Measurements from ENCODE around the gene PDE8A. TPM values are rescaled to one million over a fixed set of nuclear protein-coding genes. Genes with fewer than 3 reads are reported as not detected.

The PDE8A gene
- total RNA-seq, 6 experiments from 2014 or later, result 32.7 to 40.5 (median 37.4) TPM

GRCh38 chr15:85034276-85034675 lies 52.6 kb downstream of the PDE8A start:
- H3K9me3 ChIP-seq, result no peaks in the 10 kb centered on the region
- intact Hi-C loops (cut with DNase I), result no loop called here
- no peak for DNase-seq
- no peaks in the 10 kb centered on the region for H3K27me3 ChIP-seq
- WGBS (ENCODE audit: insufficient coverage, low coverage, low lambda C conversion rate, missing lambda C conversion rate), result 80% methylated on average over 5 of the region's 5 CpGs
- no peaks in the 10 kb centered on the region for H3K36me3 ChIP-seq
- ATAC-seq, result no peak
- H3K4me3 ChIP-seq, result no peak overlapping the region
- H3K4me1 ChIP-seq, result peaks cover 0 to 44% (median 22%) of the 10 kb centered on the region in 4 donors
- H3K27ac ChIP-seq, result no peak overlapping the region
- TF ChIP-seq POLR2A (IDR thresholded peaks at IDR 0.05), result no peak
- no peak for TF ChIP-seq CTCF (IDR thresholded peaks at IDR 0.05)

GRCh38 chr15:85035980-85036379 lies 54.3 kb downstream of the PDE8A start:
- no peaks in the 10 kb centered on the region for H3K9me3 ChIP-seq
- no peak for TF ChIP-seq POLR2A (IDR thresholded peaks at IDR 0.05)
- no peak overlapping the region for H3K27ac ChIP-seq
- no peak overlapping the region for H3K4me3 ChIP-seq
- H3K4me1 ChIP-seq, result peaks cover 0 to 27% (median 15%) of the 10 kb centered on the region in 4 donors
- ATAC-seq (no peak), DNase-seq (no peak)
- intact Hi-C loops (cut with DNase I), result no loop called here
- no peaks in the 10 kb centered on the region for H3K27me3 ChIP-seq
- no peaks in the 10 kb centered on the region for H3K36me3 ChIP-seq

GRCh38 chr15:85036716-85037115 lies 55.1 kb downstream of the PDE8A start:
- peak; percentile 47 to 75 (median 58) for ATAC-seq
- Histone ChIP-seq H3K9me3 (no peaks in the 10 kb centered on the region), H3K4me3 (no peak overlapping the region), H3K27me3 (no peaks in the 10 kb centered on the region), H3K36me3 (no peaks in the 10 kb centered on the region), H3K4me1 (peaks cover 0 to 22% (median 13%) of the 10 kb centered on the region in 4 donors), H3K27ac (no peak overlapping the region)
- WGBS (ENCODE audit: insufficient coverage, low coverage, low lambda C conversion rate, missing lambda C conversion rate), result 27% methylated on average over 3 of the region's 3 CpGs
- no peak for DNase-seq
- intact Hi-C loops (cut with DNase I), result no loop called here
- no peak for TF ChIP-seq CTCF (IDR thresholded peaks at IDR 0.05)
- TF ChIP-seq POLR2A (IDR thresholded peaks at IDR 0.05), result no peak

GRCh38 chr15:85037641-85038040 lies 56.0 kb downstream of the PDE8A start:
- H3K27me3 ChIP-seq, result no peaks in the 10 kb centered on the region
- TF ChIP-seq POLR2A (IDR thresholded peaks at IDR 0.05), result no peak
- ATAC-seq (peak in 1 of 4 donors; percentile 27), DNase-seq (no peak)
- H3K27ac ChIP-seq, result no peak overlapping the region
- H3K4me3 ChIP-seq, result no peak overlapping the region
- H3K36me3 ChIP-seq, result no peaks in the 10 kb centered on the region
- WGBS (ENCODE audit: insufficient coverage, low coverage, low lambda C conversion rate, missing lambda C conversion rate), result 76% methylated on average over 2 of the region's 2 CpGs
- H3K4me1 ChIP-seq, result peaks cover 0 to 18% (median 10%) of the 10 kb centered on the region in 4 donors
- intact Hi-C loops (cut with DNase I), result no loop called here
- no peaks in the 10 kb centered on the region for H3K9me3 ChIP-seq

- 60% methylated on average over 5 of the region's 5 CpGs for WGBS (ENCODE audit: insufficient coverage, low coverage, low lambda C conversion rate, missing lambda C conversion rate)
- intact Hi-C loops (cut with DNase I), result loop anchor here (10.0 kb wide), 2 partner anchors 76 to 86 kb away; no protein-coding TSS in a partner anchor
These were observed 59.6 kb downstream of the PDE8A start for GRCh38 chr15:85041230-85041629.

More at GRCh38 chr15:85041230-85041629, 59.6 kb downstream of the PDE8A start:
- H3K4me3 ChIP-seq, result no peak overlapping the region
- no peak overlapping the region for H3K27ac ChIP-seq
- ATAC-seq (no peak), DNase-seq (no peak)
- TF ChIP-seq POLR2A (IDR thresholded peaks at IDR 0.05) (no peak), CTCF (IDR thresholded peaks at IDR 0.05) (no peak)
- H3K27me3 ChIP-seq, result no peaks in the 10 kb centered on the region
- H3K9me3 ChIP-seq, result no peaks in the 10 kb centered on the region
- H3K36me3 ChIP-seq, result no peaks in the 10 kb centered on the region
- H3K4me1 ChIP-seq, result peaks cover 0 to 6% (median 5%) of the 10 kb centered on the region in 4 donors

Measured in right lobe of liver (tissue), 6 donors.